ENCODE data around the gene APEH. TPM values are rescaled to one million over a fixed set of nuclear protein-coding genes. Genes with fewer than 3 reads are reported as not detected.

The APEH gene
- total and polyA plus RNA-seq, 2 of the 13 experiments (the other 11 are each of a cell fraction or from before 2014, with no cell fraction given), result 116 to 130 TPM

GRCh38 chr3:49625071-49625470, 49.1 kb upstream of the APEH start:
- H3K9me3 ChIP-seq (ENCODE audit: low read length), result no peaks in the 10 kb centered on the region
- no peak overlapping the region for H3K4me2 ChIP-seq (ENCODE audit: low read depth, low read length)
- intact Hi-C loops (cut with micrococcal nuclease; ENCODE audit: unreplicated experiment), result no loop called here
- no peaks in the 10 kb centered on the region for H3K79me2 ChIP-seq (ENCODE audit: insufficient read depth, low read length)
- ATAC-seq (no peak), FAIRE-seq (no peak), DNase-seq (ENCODE audit: low spot score) (no peak)
- ChIA-PET CTCF (ENCODE audit: low intra/inter-chr PET ratio, low total read pairs) (no interaction called here), POLR2A (no interaction called here)
- H2AFZ ChIP-seq (ENCODE audit: low read length), result no peak overlapping the region
- no peak overlapping the region for H3K4me3 ChIP-seq (replicated peaks in 1 of 3; ENCODE audit: insufficient read depth in 1 of 3, low read depth in 2 of 3, low read length in 3 of 3)
- WGBS (ENCODE audit: low lambda C conversion rate), result 95% methylated on average over 11 of the region's 13 CpGs
- no peaks in the 10 kb centered on the region for H3K27me3 ChIP-seq (ENCODE audit: control insufficient read depth in 1 of 2, insufficient read depth in 2 of 2, low read length in 2 of 2)
- H3K4me1 ChIP-seq (ENCODE audit: insufficient read depth, low read length), result no peaks in the 10 kb centered on the region
- BruUV-seq (replicated peaks), result no TSS peak
- no peak overlapping the region for H3K9ac ChIP-seq (ENCODE audit: insufficient read depth, low read depth, low read length)
- H3K27ac ChIP-seq (ENCODE audit: extremely low read length, insufficient read depth, low read length), result no peak overlapping the region
- peaks cover 0 to 8% of the 10 kb centered on the region in 2 experiments; a peak in 1 of 5 replicates for H3K36me3 ChIP-seq (replicated peaks in 1 of 2; ENCODE audit: control insufficient read depth in 1 of 2, insufficient read depth in 2 of 2, low read length in 2 of 2)
- H4K20me1 ChIP-seq (ENCODE audit: insufficient read depth, low read length), result no peaks in the 10 kb centered on the region
- in situ Hi-C loops (cut with HindIII; ENCODE audit: extremely low pct_ligation_motif_present, low pct_unique_long_range_greater_than_20kb), result no loop called here
- TF ChIP-seq BRCA1 (CRISPR knock-in tag; IDR thresholded peaks at IDR 0.05) (no peak), KLF9 (CRISPR knock-in tag; IDR thresholded peaks at IDR 0.05; ENCODE audit: low read depth) (no peak), ATF5 (CRISPR knock-in tag; IDR thresholded peaks at IDR 0.05; ENCODE audit: low read depth) (no peak), REST (IDR thresholded peaks at IDR 0.05; ENCODE audit: borderline replicate concordance in 1 of 2, low read depth in 1 of 2, low read length in 2 of 2) (no peak), ATRX (CRISPR knock-in tag; IDR thresholded peaks at IDR 0.05; ENCODE audit: borderline replicate concordance) (no peak), DMTF1 (CRISPR knock-in tag; IDR thresholded peaks at IDR 0.05) (no peak), GTF2F1 (IDR thresholded peaks at IDR 0.05; ENCODE audit: low read length) (no peak), ZZZ3 (CRISPR knock-in tag; IDR thresholded peaks at IDR 0.05; ENCODE audit: borderline replicate concordance) (no peak), SNAPC5 (CRISPR knock-in tag; IDR thresholded peaks at IDR 0.05; ENCODE audit: borderline replicate concordance) (no peak), PHB2 (IDR thresholded peaks at IDR 0.05; ENCODE audit: partially characterized antibody) (no peak), FOXP4 (CRISPR knock-in tag; IDR thresholded peaks at IDR 0.05) (no peak), ZFP82 (CRISPR knock-in tag; IDR thresholded peaks at IDR 0.05; ENCODE audit: borderline replicate concordance) (no peak), ZNF264 (CRISPR knock-in tag; IDR thresholded peaks at IDR 0.05) (no peak)
